AG04449 (cell line): Measurements from ENCODE around the gene MYOF.

ENCODE experiments used
- CTCF ChIA-PET: fragments of 350-600 bp; formaldehyde crosslinking; extraction: SDS; loops from one replicate; lab custom pipeline; 2021; ENCODE audit warnings: antibody characterized with exemption; lab: Yijun Ruan, JAX
- POLR2A ChIA-PET: fragments of 400-600, 350-600 bp; formaldehyde crosslinking; extraction: SDS; loops from one replicate; lab custom pipeline; 2020; ENCODE audit warnings: antibody characterized with exemption, inconsistent platforms; lab: Yijun Ruan, JAX
- DNase-seq: peaks from one replicate; pipeline ENCODE4 v3.0.0-alpha.2; 2010; ENCODE audit warnings: low read depth, low spot score
- H3K4me3 ChIP-seq: 2 replicates; pipeline ENCODE4 v1.5.1; 2011; ENCODE audit warnings: low read depth, mild to moderate bottlenecking, control low read depth, low read length
- CTCF ChIP-seq: IDR thresholded peaks from one replicate; pipeline ENCODE4 v1.5.1; 2011; ENCODE audit warnings: mild to moderate bottlenecking, moderate library complexity, low read length, control low read depth, inconsistent platforms; ENCODE audit not compliant: insufficient read depth; ENCODE audit errors: missing control alignments

Gene MYOF

DNA sequence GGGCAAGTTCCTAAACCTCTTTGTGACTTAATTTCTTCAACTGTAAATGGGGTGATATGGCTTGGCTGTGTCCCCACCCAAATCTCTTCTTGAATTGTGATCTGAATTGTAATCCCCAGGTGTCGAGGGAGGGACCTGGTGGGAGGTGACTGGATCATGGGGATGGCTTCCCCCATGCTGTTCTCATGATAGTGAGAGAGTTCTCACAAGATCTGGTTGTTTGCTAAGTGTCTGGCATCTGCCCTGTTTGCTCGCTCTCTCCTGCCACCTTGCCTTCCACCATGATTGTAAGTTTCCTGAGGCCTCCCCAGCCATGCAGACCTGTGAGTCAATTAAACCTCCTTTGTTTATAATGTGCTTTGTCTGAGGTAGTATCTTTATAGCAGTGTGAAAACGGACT lies 177.0 kb downstream of the MYOF start:
- no peak for TF ChIP-seq CTCF
- H3K4me3 ChIP-seq = no peak overlapping the region
- POLR2A ChIA-PET = no interaction called here
- CTCF ChIA-PET = interaction anchor here (0.8 to 2.0 kb wide), 3 partner anchors 10 to 225 kb away, joined by 3 to 7 read pairs (median 4); no protein-coding TSS in a partner anchor
- no peak for DNase-seq

DNA sequence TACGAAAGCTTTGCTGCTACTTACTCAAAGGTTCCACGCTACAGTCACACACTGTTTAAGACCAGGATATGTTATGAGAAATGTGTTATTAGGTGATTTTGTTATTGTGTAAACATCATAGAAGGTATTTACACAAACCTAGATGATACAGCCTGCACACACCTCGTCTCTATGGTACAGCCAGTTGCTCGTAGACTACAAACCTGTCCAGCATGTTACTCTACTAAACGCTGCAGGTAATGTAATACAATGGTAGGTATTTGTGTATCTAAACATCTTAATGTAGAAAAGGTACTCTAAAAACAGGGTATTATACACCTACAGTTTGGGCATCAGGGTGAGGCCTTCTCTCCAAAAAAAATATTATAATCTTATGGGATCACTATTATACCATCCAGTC lies 181.2 kb downstream of the MYOF start:
- CTCF ChIA-PET = interaction anchor here (2.7 kb wide), 1 partner anchor 221 kb away, joined by 20 read pairs; no protein-coding TSS in a partner anchor
- POLR2A ChIA-PET = no interaction called here
- H3K4me3 ChIP-seq = no peak overlapping the region
- no peak for TF ChIP-seq CTCF
- no peak for DNase-seq

DNA sequence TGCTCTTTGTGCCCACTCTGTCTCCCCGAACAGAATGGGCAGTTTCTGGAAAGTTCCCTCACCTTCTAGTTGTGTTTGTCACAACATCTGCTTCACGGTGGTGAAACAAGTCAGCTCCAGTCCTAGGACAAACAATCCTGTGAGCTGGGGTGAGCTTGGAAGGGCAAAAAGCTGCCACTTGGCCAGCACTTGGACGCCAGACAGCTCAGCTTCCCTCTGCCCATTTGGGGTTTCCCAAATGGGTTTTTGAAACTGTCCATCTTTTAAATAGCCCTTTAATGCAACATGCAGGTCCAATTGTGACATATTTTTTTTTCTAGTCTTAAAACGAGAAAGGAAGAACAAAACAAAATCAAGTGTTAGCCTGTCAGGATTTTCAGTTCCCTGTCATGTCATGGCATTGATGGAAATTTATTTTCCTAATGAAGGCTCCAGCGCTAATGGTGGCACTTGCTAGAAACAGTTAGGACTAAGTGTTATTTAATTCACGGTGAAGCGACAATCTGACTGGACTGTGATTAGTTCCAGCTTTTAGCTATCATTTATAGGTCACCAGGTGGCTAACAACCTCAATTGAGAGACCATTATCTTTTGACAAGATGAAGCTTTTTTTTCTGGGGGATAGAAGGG lies 181.7 kb downstream of the MYOF start:
- no peak for DNase-seq
- CTCF ChIA-PET = interaction anchor here (1.8 to 2.7 kb wide), 2 partner anchors 183 to 220 kb away, joined by 5 to 20 read pairs; no protein-coding TSS in a partner anchor
- no peak for TF ChIP-seq CTCF
- POLR2A ChIA-PET = no interaction called here
- no peak overlapping the region; the same call in 1 of the 2 replicates for H3K4me3 ChIP-seq

DNA sequence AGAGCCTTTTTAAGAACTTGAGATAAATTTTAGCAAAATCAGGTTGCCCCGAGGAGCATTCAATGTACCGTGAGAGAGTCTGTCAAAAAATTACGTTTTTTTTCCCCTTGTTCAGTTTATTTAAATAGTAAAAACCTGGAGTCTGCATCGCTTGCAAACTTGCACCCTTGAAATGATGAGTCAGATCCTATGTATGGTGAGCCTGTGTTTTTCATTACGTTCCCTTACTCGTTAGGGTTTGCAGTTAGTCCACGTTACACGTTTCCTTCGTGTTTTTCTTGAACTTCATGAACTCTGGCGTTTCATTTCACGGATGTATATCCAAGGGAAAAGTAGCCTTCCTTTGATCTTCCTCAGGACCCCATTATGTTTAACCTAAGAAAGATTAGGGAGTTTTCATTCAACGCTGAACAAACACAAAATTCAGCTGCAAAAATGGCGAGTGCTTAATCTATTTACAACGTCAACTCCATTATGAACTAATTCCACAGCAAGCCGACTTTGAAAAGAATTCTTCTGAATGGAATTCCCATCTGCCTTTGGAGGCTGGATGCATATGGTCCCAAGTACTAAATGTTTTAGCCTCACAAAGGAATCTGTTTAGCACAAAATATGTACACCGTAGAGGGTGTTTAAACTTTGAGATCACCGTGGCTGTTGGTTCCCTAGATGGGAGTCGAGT lies 182.4 kb downstream of the MYOF start:
- CTCF ChIA-PET = interaction anchor here (1.0 to 2.7 kb wide), 5 partner anchors 9 to 220 kb away, joined by 3 to 20 read pairs (median 5); no protein-coding TSS in a partner anchor

GRCh38 chr10:93299195-93299594 lies 182.9 kb downstream of the MYOF start:
- CTCF ChIA-PET = interaction anchor here (1.0 to 1.9 kb wide), 4 partner anchors 9 to 219 kb away, joined by 3 to 12 read pairs (median 4); no protein-coding TSS in a partner anchor
- H3K4me3 ChIP-seq = no peak overlapping the region
- no peak for TF ChIP-seq CTCF
- POLR2A ChIA-PET = interaction anchor here (0.6 kb wide), 1 partner anchor 25 kb away, joined by 3 read pairs; no protein-coding TSS in a partner anchor
- DNase-seq = no peak

More for the DNA sequence above, 182.4 kb downstream of the MYOF start:
- TF ChIP-seq CTCF = no peak
- H3K4me3 ChIP-seq = peak overlapping the region; percentile 23
- POLR2A ChIA-PET = no interaction called here
- DNase-seq = peak; percentile 37

GRCh38 chr10:93296151-93296550 lies 186.0 kb downstream of the MYOF start:
- CTCF ChIA-PET = interaction anchor here (1.0 to 4.1 kb wide), 2 partner anchors 206 to 216 kb away, joined by 3 to 25 read pairs; no protein-coding TSS in a partner anchor

More at GRCh38 chr10:93296151-93296550, 186.0 kb downstream of the MYOF start:
- no peak overlapping the region for H3K4me3 ChIP-seq
- POLR2A ChIA-PET = no interaction called here
- DNase-seq = no peak
- TF ChIP-seq CTCF = no peak
